ENCODE results near the gene C1QTNF8. TPM values are rescaled to one million over a fixed set of nuclear protein-coding genes. Genes with fewer than 3 reads are reported as not detected.
A peak's percentile ranks its signal among the peaks of the same experiment; 100 is the strongest.

C1QTNF8 gene
- total RNA-seq, 1 donor from 2014 or later = not detected

GRCh38 chr16:1101573-1102332, 5.7 kb upstream of the C1QTNF8 start:
- no peak overlapping the region for H3K4me3 Mint-ChIP-seq (ENCODE audit: unreplicated experiment)
- DNase-seq = no peak
- TF ChIP-seq CTCF (IDR thresholded peaks at IDR 0.05; ENCODE audit: partially characterized antibody, unreplicated experiment) = no peak
- H3K27me3 Mint-ChIP-seq (ENCODE audit: unreplicated experiment) = no peaks in the 10 kb centered on the region
- no peak overlapping the region for H3K27ac Mint-ChIP-seq (ENCODE audit: unreplicated experiment)
- H3K9me3 Mint-ChIP-seq (ENCODE audit: unreplicated experiment) = no peaks in the 10 kb centered on the region
- no peaks in the 10 kb centered on the region for H3K4me1 Mint-ChIP-seq (ENCODE audit: low read depth, unreplicated experiment)
- H3K36me3 Mint-ChIP-seq (ENCODE audit: unreplicated experiment) = no peaks in the 10 kb centered on the region

GRCh38 chr16:1101133-1101532, 5.1 kb upstream of the C1QTNF8 start:
- Mint-ChIP-seq H3K4me3 (ENCODE audit: unreplicated experiment) (no peak overlapping the region), H3K27me3 (ENCODE audit: unreplicated experiment) (no peaks in the 10 kb centered on the region), H3K36me3 (ENCODE audit: unreplicated experiment) (no peaks in the 10 kb centered on the region), H3K4me1 (ENCODE audit: low read depth, unreplicated experiment) (no peaks in the 10 kb centered on the region), H3K9me3 (ENCODE audit: unreplicated experiment) (no peaks in the 10 kb centered on the region), H3K27ac (ENCODE audit: unreplicated experiment) (no peak overlapping the region)
- DNase-seq = no peak
- no peak for TF ChIP-seq CTCF (IDR thresholded peaks at IDR 0.05; ENCODE audit: partially characterized antibody, unreplicated experiment)

- no peaks in the 10 kb centered on the region for H3K36me3 Mint-ChIP-seq (ENCODE audit: unreplicated experiment)
- no peaks in the 10 kb centered on the region for H3K27me3 Mint-ChIP-seq (ENCODE audit: unreplicated experiment)
- H3K27ac Mint-ChIP-seq (ENCODE audit: unreplicated experiment) = no peak overlapping the region
- no peak for DNase-seq
- H3K4me1 Mint-ChIP-seq (ENCODE audit: low read depth, unreplicated experiment) = no peaks in the 10 kb centered on the region
- H3K9me3 Mint-ChIP-seq (ENCODE audit: unreplicated experiment) = no peaks in the 10 kb centered on the region
- H3K4me3 Mint-ChIP-seq (ENCODE audit: unreplicated experiment) = no peak overlapping the region
- TF ChIP-seq CTCF (IDR thresholded peaks at IDR 0.05; ENCODE audit: partially characterized antibody, unreplicated experiment) = no peak
Measured at GRCh38 chr16:1100084-1100800, 4.2 kb upstream of the C1QTNF8 start.

- no peak for DNase-seq
- H3K9me3 Mint-ChIP-seq (ENCODE audit: unreplicated experiment) = no peaks in the 10 kb centered on the region
- peak overlapping the region; percentile 28 for H3K27ac Mint-ChIP-seq (ENCODE audit: unreplicated experiment)
- no peak for TF ChIP-seq CTCF (IDR thresholded peaks at IDR 0.05; ENCODE audit: partially characterized antibody, unreplicated experiment)
- H3K27me3 Mint-ChIP-seq (ENCODE audit: unreplicated experiment) = no peaks in the 10 kb centered on the region
- no peak overlapping the region for H3K4me3 Mint-ChIP-seq (ENCODE audit: unreplicated experiment)
- H3K4me1 Mint-ChIP-seq (ENCODE audit: low read depth, unreplicated experiment) = no peaks in the 10 kb centered on the region
- no peaks in the 10 kb centered on the region for H3K36me3 Mint-ChIP-seq (ENCODE audit: unreplicated experiment)
Measured at GRCh38 chr16:1099189-1100083, 3.4 kb upstream of the C1QTNF8 start.

Data from glutamatergic neuron (in vitro differentiated cells).